Activated naive CD4-positive, alpha-beta T cell treated with Interleukin-2 at 50 U/mL for 16 hours (primary cell): ENCODE measurements around the gene SEC24B.
"Not testable (repeated sequence)": the region's sequence is repeated elsewhere in the genome, so short reads cannot be mapped to it uniquely, and the experiment has no call there.

ENCODE experiments used
- DNase-seq: peaks from one replicate; pipeline ENCODE4 v3.0.0-alpha.2; 2020

The SEC24B gene

GRCh38 chr4:109511414-109511813 is 77.8 kb downstream of the SEC24B start:
- no peak for DNase-seq

GRCh38 chr4:109513368-109513767 is 79.8 kb downstream of the SEC24B start:
- DNase-seq, result not testable (repeated sequence)

- no peak for DNase-seq
Measured at GRCh38 chr4:109532182-109532581, 98.6 kb downstream of the SEC24B start.

- DNase-seq, result no peak
Measured at GRCh38 chr4:109545401-109545800, 111.8 kb downstream of the SEC24B start.

DNA sequence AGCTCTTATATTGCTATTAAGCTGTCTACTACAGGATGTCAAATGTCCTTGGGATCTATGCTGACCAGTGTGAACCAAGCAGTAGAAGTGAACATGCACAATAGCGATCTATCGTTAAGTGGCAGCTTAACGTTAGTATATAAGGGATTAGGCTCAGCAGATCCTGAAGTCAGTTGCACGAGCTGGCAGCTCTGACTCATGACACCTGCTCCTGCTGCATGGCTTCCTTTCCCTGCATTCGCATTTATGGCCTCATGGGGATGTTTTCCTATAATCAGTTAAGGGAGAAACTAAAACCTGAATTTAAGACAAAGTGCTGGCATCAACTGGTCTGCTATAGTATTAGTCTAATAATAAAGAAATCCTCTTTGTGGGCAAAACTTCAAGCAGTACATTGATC is 113.8 kb downstream of the SEC24B start:
- DNase-seq, result no peak

- DNase-seq, result no peak
Measured at GRCh38 chr4:109548655-109549054, 115.0 kb downstream of the SEC24B start.

DNA sequence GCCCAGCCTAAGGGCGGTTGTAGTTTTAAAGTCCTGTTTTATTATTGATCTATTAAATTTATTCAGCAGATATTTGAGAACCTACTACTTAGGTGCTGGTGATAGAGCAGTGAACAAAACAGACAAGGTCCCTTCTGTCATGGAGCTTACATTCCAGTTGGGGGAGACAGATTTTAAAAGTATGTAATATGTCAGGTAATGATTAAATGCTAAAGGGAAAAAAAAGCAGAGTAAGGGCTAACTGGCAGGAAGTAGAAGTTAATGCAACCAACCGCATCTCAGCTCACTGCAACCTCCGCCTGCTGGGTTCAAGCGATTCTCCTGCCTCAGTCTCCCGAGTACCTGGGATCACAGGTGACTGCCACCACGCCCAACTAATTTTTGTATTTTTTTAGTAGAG is 118.6 kb downstream of the SEC24B start:
- DNase-seq, result no peak

DNA sequence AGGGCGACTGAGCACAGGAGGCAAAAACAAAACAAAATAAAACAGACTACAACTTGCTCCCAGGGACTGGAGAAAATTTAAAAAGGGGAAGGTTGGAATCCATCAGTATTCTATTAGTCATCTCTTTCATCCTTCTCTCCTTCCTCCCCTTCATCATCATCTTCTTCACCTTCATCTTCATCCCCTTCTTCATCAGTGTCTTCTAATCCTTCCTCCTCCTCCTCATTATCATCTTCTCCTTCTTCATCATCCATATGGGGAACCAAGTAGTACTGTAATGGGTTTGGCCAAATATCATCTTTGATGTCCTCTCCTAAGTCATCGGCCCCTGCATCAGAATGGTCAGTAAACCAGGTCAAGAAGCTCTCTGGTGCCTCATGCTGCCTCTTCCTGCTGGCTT is 119.5 kb downstream of the SEC24B start:
- no peak for DNase-seq

DNA sequence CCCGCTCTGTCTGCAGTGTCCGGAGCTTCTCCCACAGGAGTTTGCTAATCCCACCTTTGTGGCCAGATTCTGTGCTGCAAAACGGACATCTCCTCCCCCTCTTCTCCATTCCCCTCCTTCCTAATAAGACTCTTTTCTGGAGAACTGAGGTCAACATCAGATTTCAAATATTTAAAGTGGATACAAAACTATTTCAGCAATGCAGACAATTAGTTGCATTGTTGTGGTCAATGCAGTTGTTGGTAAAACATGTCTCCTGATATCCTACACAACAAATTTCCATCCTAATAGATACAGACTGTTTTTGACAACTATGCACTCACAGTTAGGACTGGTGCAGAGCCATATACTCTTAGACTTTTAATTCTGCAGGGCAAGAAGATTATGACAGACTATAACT is 121.4 kb downstream of the SEC24B start:
- no peak for DNase-seq

DNA sequence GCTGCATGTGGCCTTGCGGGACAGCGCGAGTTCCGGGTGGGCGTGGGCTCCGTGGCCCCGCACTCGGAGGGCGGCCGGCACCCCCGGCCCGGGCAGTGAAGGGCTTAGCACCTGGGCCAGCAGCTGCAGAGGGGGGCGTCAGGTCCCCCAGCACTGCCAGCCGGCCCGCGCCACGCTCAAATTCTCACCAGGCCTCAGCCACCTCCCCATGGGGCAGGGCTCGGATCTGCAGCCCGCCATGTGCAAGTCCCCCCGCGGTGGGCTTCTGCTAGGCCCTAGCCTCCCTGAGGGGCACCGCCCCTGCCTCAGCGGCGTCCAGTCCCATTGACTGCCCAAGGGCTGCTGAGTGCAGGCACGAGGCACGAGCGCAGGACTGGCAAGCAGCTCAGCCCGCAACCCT is 123.8 kb downstream of the SEC24B start:
- no peak for DNase-seq

DNA sequence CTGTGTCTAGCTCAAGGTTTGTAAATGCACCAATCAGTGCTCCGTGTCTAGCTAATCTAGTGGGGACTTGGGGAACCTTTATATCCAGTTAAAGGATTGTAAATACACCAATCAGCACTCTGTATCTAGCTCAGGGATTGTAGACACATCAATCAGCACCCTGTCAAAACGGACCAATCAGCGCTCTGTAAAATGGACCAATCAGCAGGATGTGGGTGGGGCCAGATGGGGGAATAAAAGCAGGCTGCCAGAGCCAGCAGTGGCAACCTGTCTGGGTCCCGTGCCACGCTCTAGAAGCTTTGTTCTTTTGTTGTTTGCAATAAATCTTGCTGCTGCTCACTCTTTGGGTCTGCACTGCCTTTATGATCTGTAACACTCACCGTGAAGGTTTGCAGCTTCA is 124.5 kb downstream of the SEC24B start:
- not testable (repeated sequence) for DNase-seq

DNA sequence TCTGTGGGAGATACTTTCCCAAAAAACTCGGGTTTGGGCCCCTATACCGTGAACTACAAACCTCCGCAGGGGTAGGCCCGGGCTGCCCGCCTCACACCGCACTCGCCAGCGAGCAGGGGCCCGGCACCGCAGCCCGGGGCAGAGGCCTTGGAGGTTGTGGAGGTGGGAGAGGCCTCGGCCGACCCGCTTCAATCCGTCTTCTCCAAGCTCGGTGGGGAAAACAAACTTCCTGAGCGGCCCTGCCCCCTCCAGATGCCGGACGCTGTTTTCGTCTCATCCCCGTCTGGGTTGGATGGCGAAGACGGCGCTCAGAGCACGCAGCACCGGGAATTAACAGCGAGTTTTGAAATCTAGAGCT is 126.0 kb downstream of the SEC24B start:
- DNase-seq, result peak; percentile 52

DNA sequence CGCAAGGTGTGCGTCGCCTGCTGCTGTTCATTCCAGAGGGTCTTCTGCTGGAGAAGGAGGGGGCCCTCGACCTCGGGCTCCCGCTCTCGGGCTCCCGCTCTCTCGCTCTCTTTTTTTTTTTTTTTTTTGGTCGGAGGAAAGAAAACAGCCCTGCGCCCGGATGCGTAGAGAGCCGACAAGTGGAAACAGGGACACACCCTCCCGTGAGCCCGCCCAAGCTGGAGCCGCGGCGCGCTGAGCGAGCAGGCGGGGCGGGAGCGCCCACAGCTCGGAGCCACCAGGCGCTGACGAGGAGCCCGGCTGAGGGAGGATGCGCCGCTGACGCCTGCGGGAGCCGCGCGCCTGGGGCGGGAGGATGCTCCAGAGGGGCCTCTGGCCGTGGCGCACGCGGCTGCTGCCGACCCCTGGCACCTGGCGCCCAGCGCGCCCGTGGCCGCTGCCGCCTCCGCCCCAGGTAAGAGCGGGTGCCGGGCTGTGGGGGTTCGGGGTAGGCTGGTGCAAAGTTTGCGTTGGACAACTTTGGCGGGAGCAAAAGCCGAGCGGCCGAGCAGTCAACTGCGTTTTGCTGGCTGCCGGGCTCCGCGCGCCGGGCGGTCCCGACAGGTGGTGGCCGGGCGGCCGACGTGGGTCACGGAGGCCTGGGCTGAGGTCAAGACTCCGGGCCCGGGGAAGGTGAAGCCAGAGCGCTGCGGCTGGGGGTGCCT is 126.5 kb downstream of the SEC24B start, which contains the start of gene MCUB:
Gene MCUB, plus strand, starts transcription at position 264 of the 704 bp plus-strand sequence. Its CDS starts 92 bp downstream, at position 356.
- DNase-seq, result peak; percentile 92

GRCh38 chr4:109560687-109561461 is 127.3 kb downstream of the SEC24B start:
- DNase-seq, result peak; percentile 64

DNA sequence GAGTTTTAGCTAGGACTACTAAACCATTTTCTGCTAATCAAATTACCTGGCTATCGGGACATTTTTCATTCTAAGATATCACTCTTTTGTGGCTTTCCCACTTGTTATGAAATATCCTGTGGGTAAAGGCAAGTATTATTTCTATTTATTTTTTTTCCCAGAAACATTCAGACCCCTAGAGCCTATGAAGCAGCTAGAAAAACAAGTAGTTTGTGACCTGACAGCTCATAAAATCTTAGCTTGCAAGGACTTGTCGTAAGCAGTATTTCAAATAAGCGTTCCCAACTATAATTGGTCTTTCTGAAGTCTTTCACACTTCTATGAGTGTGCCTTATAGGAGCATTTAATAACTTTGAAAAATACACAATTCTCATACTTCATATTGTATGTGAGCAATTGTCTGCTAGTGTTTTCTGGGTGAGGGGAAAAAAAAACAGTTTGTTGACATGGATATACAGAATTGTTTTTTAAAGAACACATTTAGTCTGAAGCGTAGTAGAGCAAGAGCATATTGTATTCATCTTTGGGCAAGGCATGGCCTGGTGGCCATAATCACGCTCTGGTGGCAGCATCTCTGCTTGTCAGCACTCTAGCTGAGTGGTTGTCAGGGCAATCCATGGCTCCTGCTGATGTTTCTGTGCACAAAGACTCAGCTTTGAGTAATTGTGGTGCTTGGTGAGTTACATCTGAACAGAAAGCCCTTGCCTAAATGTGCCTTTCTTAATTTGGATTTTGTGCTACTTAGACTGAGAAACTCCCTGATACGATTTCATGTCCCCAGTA is 129.0 kb downstream of the SEC24B start:
- no peak for DNase-seq

DNA sequence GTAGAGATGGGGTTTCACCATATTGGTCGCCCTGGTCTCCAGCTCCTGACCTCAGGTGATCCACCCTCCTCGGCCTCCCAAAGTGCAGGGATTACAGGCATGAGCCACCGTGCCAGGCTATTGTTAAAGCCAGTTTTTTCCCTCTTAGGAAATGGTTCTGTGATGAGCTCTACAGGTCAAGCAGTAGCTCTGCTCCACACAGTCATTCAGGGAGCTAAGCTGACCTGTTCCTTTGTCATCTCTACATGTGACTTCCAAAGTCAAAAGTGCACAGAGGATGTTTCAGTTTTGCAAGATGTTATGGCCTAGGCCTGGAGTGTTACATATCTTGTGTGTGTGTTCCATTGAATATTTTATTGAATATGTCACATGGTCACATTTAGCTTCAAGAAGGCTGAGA is 137.9 kb downstream of the SEC24B start:
- DNase-seq, result no peak

DNA sequence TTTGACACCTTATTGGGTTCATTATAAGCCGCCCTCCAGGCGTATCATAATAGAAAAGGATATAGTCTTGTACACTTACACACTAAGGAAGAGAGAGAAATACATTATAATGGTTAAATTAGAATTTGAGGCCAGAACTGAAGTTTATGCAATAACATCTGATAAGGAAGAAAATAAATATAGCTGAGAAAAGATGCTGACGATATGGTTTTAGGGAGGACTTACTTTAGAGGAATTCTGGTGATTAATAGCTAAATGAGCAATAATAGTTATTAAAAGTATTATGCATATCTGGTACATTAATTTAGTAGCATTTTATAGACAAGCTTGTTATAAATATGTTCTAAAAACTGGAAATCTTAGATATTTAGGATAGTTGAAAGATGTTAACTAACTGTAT is 138.5 kb downstream of the SEC24B start:
- DNase-seq, result no peak

- DNase-seq, result no peak
Measured at GRCh38 chr4:109574443-109574850, 140.8 kb downstream of the SEC24B start.

DNA sequence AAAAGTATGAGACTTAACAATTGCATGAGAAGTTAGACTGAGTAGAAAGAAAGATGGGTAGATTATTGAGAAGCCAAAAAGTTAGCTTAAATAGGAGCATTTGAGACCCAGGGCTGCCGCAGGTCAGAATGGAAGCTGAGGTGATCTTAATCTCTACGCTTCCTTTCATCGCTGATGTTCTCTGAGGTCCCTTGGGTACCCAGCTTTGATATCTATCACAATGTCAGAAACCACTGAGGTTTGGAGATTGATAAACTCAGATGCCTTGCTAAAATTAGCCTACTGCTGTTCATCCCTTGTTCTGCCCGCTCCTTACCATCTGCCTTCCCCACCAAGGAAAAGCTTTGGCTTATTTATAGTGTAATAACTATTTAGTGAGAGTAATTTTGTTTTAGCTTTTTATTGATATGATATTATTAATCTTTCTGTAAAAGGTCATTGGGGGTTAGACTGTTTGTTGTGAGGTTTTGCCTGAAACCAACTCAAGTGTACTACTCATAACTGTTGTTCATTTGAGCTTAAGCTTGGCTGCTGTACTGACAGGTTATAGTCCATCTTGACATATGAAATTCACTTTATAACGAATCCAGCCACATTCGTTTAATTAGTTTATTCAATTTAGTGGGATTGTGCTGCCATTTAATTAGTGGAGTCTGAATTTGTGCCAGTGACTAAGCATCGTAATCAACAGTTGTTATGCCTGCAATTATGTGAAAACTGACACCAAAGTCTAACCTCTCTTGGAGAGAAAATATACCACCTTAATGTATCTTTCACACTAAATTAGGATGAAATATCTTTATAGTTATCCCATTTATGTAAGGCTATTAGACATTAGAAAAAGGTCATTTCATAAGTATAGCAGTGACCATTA is 141.6 kb downstream of the SEC24B start:
- DNase-seq, result no peak

- no peak for DNase-seq
Measured at GRCh38 chr4:109576462-109576861, 142.8 kb downstream of the SEC24B start.

DNA sequence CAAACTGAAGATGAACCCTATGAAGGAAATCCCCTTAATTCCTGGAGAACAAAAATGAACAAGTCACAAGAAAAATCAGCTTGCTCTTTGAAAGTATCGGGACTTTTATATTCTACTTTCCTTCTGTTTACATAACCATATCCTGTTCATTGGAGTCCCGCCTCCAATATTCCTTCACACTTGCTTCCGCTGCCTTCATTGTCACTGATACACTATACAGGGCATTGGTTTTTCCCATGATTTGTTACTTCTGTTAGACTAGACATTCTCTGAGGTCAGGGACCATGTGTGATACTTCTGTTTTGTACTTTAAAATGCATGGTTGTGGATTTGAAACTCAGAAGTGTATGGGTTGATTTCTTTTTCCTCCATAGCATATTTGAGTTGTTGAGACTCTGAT is 145.2 kb downstream of the SEC24B start:
- DNase-seq, result no peak

GRCh38 chr4:109579997-109580396 is 146.4 kb downstream of the SEC24B start:
- DNase-seq, result not testable (repeated sequence)

DNA sequence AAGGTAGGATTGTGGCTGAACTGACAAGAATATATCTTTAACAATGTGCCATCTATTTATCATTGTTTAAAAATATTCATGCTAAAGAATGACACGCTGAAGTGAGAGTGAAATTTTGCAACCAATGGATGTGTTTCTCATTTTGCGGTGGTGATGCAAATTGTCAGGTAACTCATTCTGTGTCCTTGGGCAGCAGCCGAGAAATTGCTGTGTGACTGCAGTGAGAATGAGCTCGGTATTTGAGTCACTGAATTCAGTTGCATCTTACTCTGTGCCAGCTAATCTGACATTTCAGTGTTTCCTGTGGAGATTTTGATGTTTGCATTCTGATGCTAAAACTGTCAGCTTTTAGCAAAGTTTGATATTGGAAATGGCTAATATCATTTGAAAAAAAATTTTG is 154.6 kb downstream of the SEC24B start:
- DNase-seq, result peak; percentile 60
